GM19099 (cell line): Measurements from ENCODE around the gene THSD7B.

Experiments
- POLR2A ChIP-seq: IDR thresholded peaks from 3 replicates; pipeline ENCODE4 v1.6.1; 2011; ENCODE audit warnings: low read depth; ENCODE audit not compliant: insufficient read length; ENCODE audit errors: extremely low read depth

Gene THSD7B

DNA sequence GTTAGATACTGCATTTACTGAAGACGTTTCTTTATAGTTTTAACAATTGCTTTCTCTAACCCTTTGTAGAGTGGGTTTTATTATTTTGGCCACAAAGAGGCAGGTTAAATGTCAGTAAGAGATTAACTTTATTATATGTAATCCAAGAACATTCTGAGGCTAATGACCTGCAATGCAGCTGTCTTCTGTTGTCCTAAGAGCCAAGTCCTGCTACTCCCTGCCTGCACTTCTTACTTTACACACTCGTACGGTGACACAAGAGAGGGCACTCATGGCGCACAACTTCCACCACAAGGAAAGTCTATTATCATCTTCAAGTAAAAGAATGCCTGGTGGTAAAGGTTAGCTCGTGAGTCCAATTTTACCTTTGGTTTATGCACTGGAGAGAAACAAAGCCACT, 727.9 kb downstream of the THSD7B start:
- TF ChIP-seq POLR2A: no peak

DNA sequence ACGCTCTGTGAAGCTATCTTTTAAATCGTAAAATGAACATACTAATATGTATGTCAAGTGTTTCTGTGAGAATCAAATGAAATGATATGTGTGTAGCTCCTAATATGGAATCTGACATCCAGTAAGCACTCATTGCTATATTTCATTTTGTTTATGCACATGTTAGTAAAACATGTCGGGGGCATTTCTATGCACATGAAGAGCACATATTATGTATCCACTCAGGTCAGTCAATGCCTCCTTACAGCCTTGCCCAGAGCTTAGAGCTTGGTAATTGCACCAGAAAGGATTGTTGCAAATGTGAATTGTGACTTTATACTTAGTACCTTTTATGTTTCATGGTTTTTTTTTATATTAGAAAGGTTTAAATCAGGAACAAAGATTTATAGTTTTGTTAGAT, 735.3 kb downstream of the THSD7B start:
- no peak for TF ChIP-seq POLR2A

DNA sequence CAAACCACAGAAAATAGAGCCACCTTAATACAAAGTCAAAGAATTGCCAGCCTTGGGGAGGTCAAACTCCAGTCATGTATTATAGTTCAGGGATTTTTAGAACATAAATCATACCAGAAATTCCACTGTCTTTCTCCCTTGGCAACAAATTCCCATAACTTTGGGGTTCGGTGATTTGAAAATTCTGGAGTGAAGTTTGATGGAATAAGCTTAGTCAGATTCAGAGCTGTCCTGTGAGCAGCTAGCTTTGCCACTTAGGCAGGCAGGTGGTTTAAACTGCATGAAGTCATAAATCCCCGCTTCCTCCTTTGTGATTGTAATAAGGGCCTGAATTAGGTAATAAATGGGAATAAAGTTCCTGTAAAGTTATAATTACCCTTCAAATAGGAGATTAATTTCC, 741.9 kb downstream of the THSD7B start:
- TF ChIP-seq POLR2A: no peak

- TF ChIP-seq POLR2A: no peak
These were observed 743.5 kb downstream of the THSD7B start for GRCh38 chr2:137508739-137509384.

DNA sequence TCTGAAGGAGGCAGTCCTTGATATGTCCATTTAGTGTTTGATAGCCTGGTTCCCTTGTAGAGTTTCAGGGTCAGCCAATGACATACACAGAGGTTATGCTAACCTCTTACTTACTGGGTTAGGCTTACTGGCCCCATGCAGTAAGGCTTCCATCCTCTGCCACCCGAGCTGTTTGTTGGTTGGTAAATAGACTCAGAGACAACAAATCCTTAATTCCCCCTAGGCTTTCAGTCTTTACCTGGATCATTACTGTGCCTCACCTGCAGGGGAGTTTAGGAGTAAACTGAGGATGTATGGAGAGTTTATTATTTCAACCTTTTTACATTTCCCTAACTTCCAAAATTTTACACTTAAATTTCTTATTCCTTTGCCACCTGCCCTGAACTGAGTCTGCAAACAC, 746.2 kb downstream of the THSD7B start:
- TF ChIP-seq POLR2A: no peak

GRCh38 chr2:137521653-137522619, 756.6 kb downstream of the THSD7B start:
- no peak for TF ChIP-seq POLR2A

DNA sequence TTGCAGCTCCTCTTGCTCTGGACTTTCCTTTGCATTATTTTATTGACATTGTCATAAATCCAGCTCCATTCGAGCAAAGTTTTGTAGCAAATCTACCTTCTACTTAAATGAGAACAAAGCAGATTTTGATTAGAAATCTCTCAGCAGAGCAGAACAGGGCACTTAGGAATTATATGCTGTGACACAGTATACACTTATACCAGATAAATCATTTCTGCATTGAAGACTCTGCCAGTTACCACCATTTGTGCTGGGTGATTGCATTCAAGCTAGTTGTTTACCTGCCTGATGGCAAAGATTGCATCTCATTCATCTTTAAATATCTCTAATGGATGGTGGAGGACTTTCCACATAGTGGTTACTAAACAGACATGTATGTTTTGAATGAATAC, 757.3 kb downstream of the THSD7B start:
- no peak for TF ChIP-seq POLR2A

- no peak for TF ChIP-seq POLR2A
These were observed 758.6 kb downstream of the THSD7B start for GRCh38 chr2:137523931-137524330.

GRCh38 chr2:137525132-137525531, 759.8 kb downstream of the THSD7B start:
- no peak for TF ChIP-seq POLR2A

DNA sequence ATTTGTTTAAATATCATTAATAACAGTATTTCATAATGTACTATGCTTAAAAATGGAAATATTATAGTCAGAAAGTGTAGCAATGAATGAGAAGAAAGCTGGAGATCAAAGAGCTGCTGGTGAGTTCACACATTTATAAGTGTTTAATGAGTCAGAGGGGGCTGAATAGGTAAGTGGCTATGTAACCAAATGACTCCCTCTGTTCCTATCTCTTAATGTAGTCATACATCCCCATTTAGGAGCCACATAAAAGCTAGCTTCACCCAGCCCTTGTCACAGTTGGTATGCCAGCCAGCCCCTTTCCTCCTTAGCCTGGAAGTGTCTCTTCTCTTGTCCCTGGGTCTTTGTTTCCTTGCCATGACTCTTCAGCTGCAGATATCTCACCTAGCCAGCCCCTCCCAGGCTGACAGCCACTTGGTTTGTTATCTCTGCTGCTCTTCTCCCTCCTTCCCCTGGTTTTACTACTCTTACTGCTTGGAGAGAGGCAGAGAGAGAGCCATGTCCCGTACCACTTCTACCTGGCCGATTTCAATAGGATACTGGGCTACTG, 760.4 kb downstream of the THSD7B start:
- no peak for TF ChIP-seq POLR2A

DNA sequence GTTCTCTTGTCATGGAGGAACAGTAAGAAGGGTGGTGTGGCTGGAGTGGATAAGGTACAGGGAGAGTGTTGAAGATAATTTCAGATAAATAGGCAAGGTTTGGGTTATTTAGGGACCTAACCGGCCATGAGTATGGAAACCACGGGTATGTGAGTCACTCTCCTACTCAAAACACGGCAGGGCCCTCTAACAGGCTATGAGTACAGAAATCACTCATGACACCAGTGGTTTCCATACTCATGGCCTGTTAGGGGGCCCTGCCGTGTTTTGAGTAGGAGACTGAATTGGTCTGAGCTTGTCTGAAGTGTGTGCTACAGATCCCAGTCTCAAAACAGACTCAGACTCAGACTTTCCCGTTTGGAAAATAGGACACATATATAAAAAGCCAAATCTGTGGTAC, 770.6 kb downstream of the THSD7B start:
- TF ChIP-seq POLR2A: no peak

- TF ChIP-seq POLR2A: no peak
These were observed 774.0 kb downstream of the THSD7B start for GRCh38 chr2:137539336-137539735.

- no peak for TF ChIP-seq POLR2A
These were observed 782.5 kb downstream of the THSD7B start for GRCh38 chr2:137547842-137548241.

GRCh38 chr2:137566387-137566786, 801.0 kb downstream of the THSD7B start:
- no peak for TF ChIP-seq POLR2A

GRCh38 chr2:137570484-137570883, 805.1 kb downstream of the THSD7B start:
- no peak for TF ChIP-seq POLR2A

DNA sequence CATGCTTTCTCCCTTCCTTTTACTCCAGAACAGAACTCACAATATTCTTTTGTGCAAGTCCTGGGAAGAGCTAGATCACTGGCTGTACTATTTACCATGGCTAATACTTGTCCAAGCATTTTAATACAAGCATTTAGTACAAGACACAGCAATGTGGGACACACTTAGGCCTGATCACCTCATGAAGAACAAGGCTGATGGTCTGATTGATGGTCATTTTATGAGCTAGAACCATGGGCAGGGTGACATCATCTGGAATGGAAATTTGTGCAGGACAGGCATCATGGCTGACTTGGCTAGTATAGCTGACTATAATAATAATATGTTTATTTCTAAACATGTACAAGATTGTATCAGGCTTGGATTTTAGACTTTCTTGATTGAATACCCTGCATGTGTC, 824.8 kb downstream of the THSD7B start:
- TF ChIP-seq POLR2A: no peak
